ENCODE measurements around the gene RHBDF1.

DNA sequence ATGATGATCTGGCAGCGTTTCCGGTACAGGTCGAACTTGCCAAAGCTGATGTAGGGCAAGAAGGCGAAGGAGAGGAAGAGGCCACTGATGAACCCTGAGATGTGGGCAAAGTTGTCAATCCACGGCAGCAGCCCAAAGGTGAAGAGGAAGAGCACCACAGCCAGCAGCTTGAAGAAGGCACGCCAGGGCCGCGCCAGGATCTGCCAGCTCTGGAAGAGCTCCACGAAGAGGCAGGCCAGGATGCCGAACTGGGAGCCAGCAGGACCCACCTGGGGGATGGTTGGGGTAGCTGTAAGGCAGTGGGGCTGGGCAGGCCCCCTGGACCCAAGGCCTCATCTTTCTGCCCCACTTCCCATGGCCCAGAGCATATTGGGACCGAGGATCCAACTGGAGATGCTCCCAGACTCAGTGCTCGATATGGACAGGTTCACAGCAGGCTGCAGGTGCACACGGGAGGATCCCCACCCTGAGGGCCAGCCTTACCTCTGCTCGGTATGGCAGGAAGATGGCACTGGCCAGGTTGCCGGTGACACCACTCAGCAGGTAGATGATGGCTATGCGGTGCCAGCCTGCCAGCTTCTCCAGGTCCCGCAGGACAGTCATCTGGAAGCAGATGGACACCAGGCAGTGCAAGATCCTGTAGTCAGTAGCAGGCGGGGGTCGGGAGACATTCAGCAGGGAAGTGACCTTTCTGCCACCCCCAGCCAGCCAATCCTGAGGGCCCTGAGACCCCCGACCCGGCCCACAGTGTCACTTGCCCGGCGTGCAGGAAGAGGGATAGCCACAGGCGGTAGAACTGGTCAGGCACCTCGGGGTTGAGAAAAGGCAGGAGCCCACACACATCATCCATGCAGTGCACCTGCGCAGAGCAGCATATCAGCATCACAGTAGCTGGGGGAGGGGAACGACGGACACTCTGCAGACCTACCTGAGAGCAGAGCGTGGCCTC lies 13.7 kb downstream of the RHBDF1 start:
- TF ChIP-seq ZNF124 (CRISPR knock-in tag; IDR thresholded peaks at IDR 0.05) (no peak), TOE1 (CRISPR knock-in tag; IDR thresholded peaks at IDR 0.05) (no peak), RAD21 (CRISPR knock-in tag; IDR thresholded peaks at IDR 0.05) (no peak), RELA (CRISPR knock-in tag; IDR thresholded peaks at IDR 0.05) (no peak), PHF21A (CRISPR knock-in tag; IDR thresholded peaks at IDR 0.05) (no peak), ZNF251 (CRISPR knock-in tag; IDR thresholded peaks at IDR 0.05) (no peak), ZSCAN30 (CRISPR knock-in tag; IDR thresholded peaks at IDR 0.05) (no peak)
- TF ChIP-seq, protein P1, sequence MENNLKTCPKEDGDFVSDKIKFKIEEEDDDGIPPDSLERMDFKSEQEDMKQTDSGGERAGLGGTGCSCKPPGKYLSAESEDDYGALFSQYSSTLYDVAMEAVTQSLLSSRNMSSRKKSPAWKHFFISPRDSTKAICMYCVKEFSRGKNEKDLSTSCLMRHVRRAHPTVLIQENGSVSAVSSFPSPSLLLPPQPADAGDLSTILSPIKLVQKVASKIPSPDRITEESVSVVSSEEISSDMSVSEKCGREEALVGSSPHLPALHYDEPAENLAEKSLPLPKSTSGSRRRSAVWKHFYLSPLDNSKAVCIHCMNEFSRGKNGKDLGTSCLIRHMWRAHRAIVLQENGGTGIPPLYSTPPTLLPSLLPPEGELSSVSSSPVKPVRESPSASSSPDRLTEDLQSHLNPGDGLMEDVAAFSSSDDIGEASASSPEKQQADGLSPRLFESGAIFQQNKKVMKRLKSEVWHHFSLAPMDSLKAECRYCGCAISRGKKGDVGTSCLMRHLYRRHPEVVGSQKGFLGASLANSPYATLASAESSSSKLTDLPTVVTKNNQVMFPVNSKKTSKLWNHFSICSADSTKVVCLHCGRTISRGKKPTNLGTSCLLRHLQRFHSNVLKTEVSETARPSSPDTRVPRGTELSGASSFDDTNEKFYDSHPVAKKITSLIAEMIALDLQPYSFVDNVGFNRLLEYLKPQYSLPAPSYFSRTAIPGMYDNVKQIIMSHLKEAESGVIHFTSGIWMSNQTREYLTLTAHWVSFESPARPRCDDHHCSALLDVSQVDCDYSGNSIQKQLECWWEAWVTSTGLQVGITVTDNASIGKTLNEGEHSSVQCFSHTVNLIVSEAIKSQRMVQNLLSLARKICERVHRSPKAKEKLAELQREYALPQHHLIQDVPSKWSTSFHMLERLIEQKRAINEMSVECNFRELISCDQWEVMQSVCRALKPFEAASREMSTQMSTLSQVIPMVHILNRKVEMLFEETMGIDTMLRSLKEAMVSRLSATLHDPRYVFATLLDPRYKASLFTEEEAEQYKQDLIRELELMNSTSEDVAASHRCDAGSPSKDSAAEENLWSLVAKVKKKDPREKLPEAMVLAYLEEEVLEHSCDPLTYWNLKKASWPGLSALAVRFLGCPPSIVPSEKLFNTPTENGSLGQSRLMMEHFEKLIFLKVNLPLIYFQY (CRISPR knock-in tag; IDR thresholded peaks at IDR 0.05; ENCODE audit: borderline replicate concordance): no peak
- TF ChIP-seq, protein P2, sequence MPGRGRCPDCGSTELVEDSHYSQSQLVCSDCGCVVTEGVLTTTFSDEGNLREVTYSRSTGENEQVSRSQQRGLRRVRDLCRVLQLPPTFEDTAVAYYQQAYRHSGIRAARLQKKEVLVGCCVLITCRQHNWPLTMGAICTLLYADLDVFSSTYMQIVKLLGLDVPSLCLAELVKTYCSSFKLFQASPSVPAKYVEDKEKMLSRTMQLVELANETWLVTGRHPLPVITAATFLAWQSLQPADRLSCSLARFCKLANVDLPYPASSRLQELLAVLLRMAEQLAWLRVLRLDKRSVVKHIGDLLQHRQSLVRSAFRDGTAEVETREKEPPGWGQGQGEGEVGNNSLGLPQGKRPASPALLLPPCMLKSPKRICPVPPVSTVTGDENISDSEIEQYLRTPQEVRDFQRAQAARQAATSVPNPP (CRISPR knock-in tag; IDR thresholded peaks at IDR 0.05): no peak
- TF ChIP-seq, protein P3, sequence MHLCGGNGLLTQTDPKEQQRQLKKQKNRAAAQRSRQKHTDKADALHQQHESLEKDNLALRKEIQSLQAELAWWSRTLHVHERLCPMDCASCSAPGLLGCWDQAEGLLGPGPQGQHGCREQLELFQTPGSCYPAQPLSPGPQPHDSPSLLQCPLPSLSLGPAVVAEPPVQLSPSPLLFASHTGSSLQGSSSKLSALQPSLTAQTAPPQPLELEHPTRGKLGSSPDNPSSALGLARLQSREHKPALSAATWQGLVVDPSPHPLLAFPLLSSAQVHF (CRISPR knock-in tag; IDR thresholded peaks at IDR 0.05): no peak

All from HepG2 (cell line).